NT2/D1 (cell line): ENCODE measurements around the gene HS3ST3B1.

Experiments used
- DNase-seq: peaks from one replicate; pipeline ENCODE4 v3.0.0-alpha.2; 2011; ENCODE audit warnings: low read depth, low spot score
- H3K27me3 ChIP-seq: 2 replicates; pipeline ENCODE4 v1.6.0; 2011; ENCODE audit warnings: mild to moderate bottlenecking; ENCODE audit not compliant: insufficient read length, insufficient read depth
- H3K36me3 ChIP-seq: 2 replicates; pipeline ENCODE4 v1.6.1; 2011; ENCODE audit warnings: mild to moderate bottlenecking, low read length, mixed read lengths; ENCODE audit not compliant: insufficient read depth, insufficient read length
- H3K4me1 ChIP-seq: 2 replicates; pipeline ENCODE4 v1.5.1; 2011; ENCODE audit not compliant: insufficient read depth, insufficient read length
- H3K4me3 ChIP-seq: 2 replicates; pipeline ENCODE4 v1.5.1; 2011; ENCODE audit warnings: low read depth; ENCODE audit not compliant: insufficient read length
- H3K9ac ChIP-seq: 2 replicates; pipeline ENCODE4 v1.6.0; 2011; ENCODE audit warnings: low read depth; ENCODE audit not compliant: insufficient read length
- H3K9me3 ChIP-seq: 2 replicates; pipeline ENCODE4 v1.5.1; 2011; ENCODE audit warnings: mild to moderate bottlenecking, low read length; ENCODE audit not compliant: insufficient read depth
- SUZ12 ChIP-seq: IDR thresholded peaks from 2 replicates; pipeline ENCODE4 v1.6.1; 2011; ENCODE audit not compliant: insufficient read length, insufficient read depth; ENCODE audit errors: extremely low read depth
- YY1 ChIP-seq: IDR thresholded peaks from 2 replicates; pipeline ENCODE4 v1.6.1; 2011; ENCODE audit not compliant: insufficient read length, insufficient read depth
- ZNF274 ChIP-seq: IDR thresholded peaks from 2 replicates; pipeline ENCODE4 v1.6.1; 2011; ENCODE audit warnings: mild to moderate bottlenecking, low read depth, low read length

Gene HS3ST3B1

GRCh38 chr17:14304222-14304772 is 3.4 kb downstream of the HS3ST3B1 start:
- H3K4me3 ChIP-seq: peak overlapping the region; percentile 24
- H3K9ac ChIP-seq: no peak overlapping the region
- peaks cover 70% of the 10 kb centered on the region for H3K27me3 ChIP-seq
- no peak for DNase-seq
- TF ChIP-seq YY1: no peak
- TF ChIP-seq SUZ12: no peak
- no peak for TF ChIP-seq ZNF274
- H3K36me3 ChIP-seq: no peaks in the 10 kb centered on the region
- no peaks in the 10 kb centered on the region for H3K9me3 ChIP-seq
- H3K4me1 ChIP-seq: peaks cover 6% of the 10 kb centered on the region

GRCh38 chr17:14304773-14305517 is 4.1 kb downstream of the HS3ST3B1 start:
- H3K4me3 ChIP-seq: no peak overlapping the region
- H3K27me3 ChIP-seq: peaks cover 64% of the 10 kb centered on the region
- H3K36me3 ChIP-seq: no peaks in the 10 kb centered on the region
- no peaks in the 10 kb centered on the region for H3K9me3 ChIP-seq
- H3K9ac ChIP-seq: no peak overlapping the region
- DNase-seq: no peak
- TF ChIP-seq SUZ12 (no peak), ZNF274 (no peak), YY1 (no peak)
- H3K4me1 ChIP-seq: peaks cover 6% of the 10 kb centered on the region

- Histone ChIP-seq H3K36me3 (no peaks in the 10 kb centered on the region), H3K9ac (no peak overlapping the region)
- no peak for TF ChIP-seq ZNF274
Observed at GRCh38 chr17:14305785-14306496, 5.1 kb downstream of the HS3ST3B1 start.

GRCh38 chr17:14306596-14306995 is 5.7 kb downstream of the HS3ST3B1 start:
- no peak for DNase-seq
- Histone ChIP-seq H3K4me1 (peaks cover 6% of the 10 kb centered on the region), H3K36me3 (no peaks in the 10 kb centered on the region), H3K9ac (no peak overlapping the region), H3K9me3 (no peaks in the 10 kb centered on the region), H3K4me3 (no peak overlapping the region), H3K27me3 (peaks cover 51% of the 10 kb centered on the region)
- no peak for TF ChIP-seq SUZ12
- no peak for TF ChIP-seq ZNF274
- no peak for TF ChIP-seq YY1

More at GRCh38 chr17:14305785-14306496, 5.1 kb downstream of the HS3ST3B1 start:
- DNase-seq: no peak
- Histone ChIP-seq H3K4me1 (peaks cover 6% of the 10 kb centered on the region), H3K4me3 (no peak overlapping the region), H3K27me3 (peaks cover 57% of the 10 kb centered on the region), H3K9me3 (no peaks in the 10 kb centered on the region)

- H3K4me1 ChIP-seq: peaks cover 6% of the 10 kb centered on the region
- H3K4me3 ChIP-seq: no peak overlapping the region
Observed at GRCh38 chr17:14307560-14308024, 6.7 kb downstream of the HS3ST3B1 start.

GRCh38 chr17:14308636-14308964 is 7.7 kb downstream of the HS3ST3B1 start:
- no peak overlapping the region for H3K4me3 ChIP-seq
- TF ChIP-seq YY1 (no peak), SUZ12 (no peak), ZNF274 (no peak)
- H3K4me1 ChIP-seq: peaks cover 2% of the 10 kb centered on the region
- no peak overlapping the region for H3K9ac ChIP-seq
- H3K36me3 ChIP-seq: no peaks in the 10 kb centered on the region
- no peaks in the 10 kb centered on the region for H3K9me3 ChIP-seq
- H3K27me3 ChIP-seq: peaks cover 31% of the 10 kb centered on the region
- DNase-seq: no peak

More at GRCh38 chr17:14307560-14308024, 6.7 kb downstream of the HS3ST3B1 start:
- Histone ChIP-seq H3K27me3 (peaks cover 41% of the 10 kb centered on the region), H3K9ac (no peak overlapping the region), H3K36me3 (no peaks in the 10 kb centered on the region), H3K9me3 (no peaks in the 10 kb centered on the region)
- DNase-seq: no peak
- TF ChIP-seq ZNF274 (no peak), SUZ12 (no peak), YY1 (no peak)
